Muscle layer of colon (tissue), 2 donors: ENCODE measurements around the gene CRYBG3.

Experiments used
- H3K27ac ChIP-seq: one replicate; pipeline ENCODE4 v1.7.0; 2013; ENCODE audit warnings: low read depth, mild to moderate bottlenecking, low read length, moderate library complexity
- H3K27me3 ChIP-seq, 2 donors: one replicate each; pipeline ENCODE4 v1.7.0; 2013; ENCODE audit warnings: low read length in 2 of 2, mild to moderate bottlenecking in 2 of 2; ENCODE audit not compliant: insufficient read depth in 2 of 2, control insufficient read depth in 1 of 2
- H3K36me3 ChIP-seq: one replicate; pipeline ENCODE4 v1.7.0; 2013; ENCODE audit warnings: mild to moderate bottlenecking, low read length; ENCODE audit not compliant: insufficient read depth
- H3K4me1 ChIP-seq: one replicate; pipeline ENCODE4 v1.7.0; 2013; ENCODE audit warnings: mild to moderate bottlenecking, low read length; ENCODE audit not compliant: insufficient read depth
- H3K4me3 ChIP-seq, 2 donors: one replicate each; pipeline ENCODE4 v1.7.0; 2013; ENCODE audit warnings: low read length in 2 of 2, low read depth in 1 of 2, mild to moderate bottlenecking in 1 of 2, moderate library complexity in 1 of 2
- H3K9ac ChIP-seq: one replicate; pipeline ENCODE4 v1.7.0; 2013; ENCODE audit warnings: low read length
- H3K9me3 ChIP-seq: one replicate; pipeline ENCODE4 v1.7.0; 2013; ENCODE audit warnings: mild to moderate bottlenecking, low read length
- donor health status: abdominal sarcoma.
- donor health status: Adenocarcinoma of cecum.

CRYBG3 gene

GRCh38 chr3:97839944-97840343 is 18.1 kb downstream of the CRYBG3 start:
- H3K27me3 ChIP-seq, result no peaks in the 10 kb centered on the region
- H3K9ac ChIP-seq, result no peak overlapping the region
- no peaks in the 10 kb centered on the region for H3K36me3 ChIP-seq
- peaks cover 79% of the 10 kb centered on the region for H3K4me1 ChIP-seq
- H3K9me3 ChIP-seq, result no peaks in the 10 kb centered on the region
- H3K4me3 ChIP-seq, result no peak overlapping the region
- H3K27ac ChIP-seq, result peak overlapping the region; percentile 51

GRCh38 chr3:97841304-97841703 is 19.5 kb downstream of the CRYBG3 start:
- H3K36me3 ChIP-seq, result peaks cover 5% of the 10 kb centered on the region
- peak overlapping the region; percentile 90 for H3K27ac ChIP-seq
- H3K27me3 ChIP-seq, result no peaks in the 10 kb centered on the region
- H3K9me3 ChIP-seq, result no peaks in the 10 kb centered on the region
- no peak overlapping the region for H3K9ac ChIP-seq
- H3K4me3 ChIP-seq, result peak overlapping the region in 1 of 2 donors; percentile 39
- H3K4me1 ChIP-seq, result peaks cover 71% of the 10 kb centered on the region

- H3K27ac ChIP-seq, result peak overlapping the region; percentile 90
- H3K4me1 ChIP-seq, result peaks cover 71% of the 10 kb centered on the region
- peaks cover 10% of the 10 kb centered on the region for H3K36me3 ChIP-seq
- no peaks in the 10 kb centered on the region for H3K9me3 ChIP-seq
- H3K9ac ChIP-seq, result no peak overlapping the region
- H3K27me3 ChIP-seq, result no peaks in the 10 kb centered on the region
- peak overlapping the region in 1 of 2 donors; percentile 39 for H3K4me3 ChIP-seq
Measured at GRCh38 chr3:97841956-97842355, 20.1 kb downstream of the CRYBG3 start.

- H3K27me3 ChIP-seq, result no peaks in the 10 kb centered on the region
- H3K9me3 ChIP-seq, result no peaks in the 10 kb centered on the region
- no peak overlapping the region for H3K27ac ChIP-seq
- no peak overlapping the region for H3K9ac ChIP-seq
- peaks cover 12% of the 10 kb centered on the region for H3K4me1 ChIP-seq
- no peak overlapping the region for H3K4me3 ChIP-seq
- H3K36me3 ChIP-seq, result peaks cover 14% of the 10 kb centered on the region
Measured at GRCh38 chr3:97848779-97849178, 27.0 kb downstream of the CRYBG3 start.

- peaks cover 1% of the 10 kb centered on the region for H3K4me1 ChIP-seq
- no peaks in the 10 kb centered on the region for H3K9me3 ChIP-seq
- no peaks in the 10 kb centered on the region for H3K27me3 ChIP-seq
- no peak overlapping the region for H3K27ac ChIP-seq
- no peaks in the 10 kb centered on the region for H3K36me3 ChIP-seq
- H3K4me3 ChIP-seq, result no peak overlapping the region
- H3K9ac ChIP-seq, result no peak overlapping the region
Measured at GRCh38 chr3:97857401-97857800, 35.6 kb downstream of the CRYBG3 start.

DNA sequence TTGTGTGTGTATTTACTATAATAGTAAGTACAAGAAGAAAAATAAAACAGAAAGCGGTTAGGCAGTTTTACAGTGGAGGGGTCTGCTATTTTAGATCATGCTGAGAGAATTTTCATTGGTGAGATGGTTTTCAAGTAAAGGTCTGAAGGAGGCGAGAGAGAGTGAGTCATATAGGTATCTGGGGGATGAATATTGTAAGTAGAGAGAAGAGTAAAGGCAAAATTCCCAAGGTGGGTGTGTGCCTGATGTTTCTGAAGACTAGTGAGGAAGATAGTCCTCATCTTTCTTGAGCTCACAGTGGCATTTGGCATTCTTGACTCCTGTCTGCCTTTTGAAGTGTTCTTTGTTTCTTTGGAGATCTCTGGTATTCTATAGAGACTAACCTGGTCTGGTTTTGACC is 38.6 kb downstream of the CRYBG3 start:
- Histone ChIP-seq H3K9ac (no peak overlapping the region), H3K9me3 (no peaks in the 10 kb centered on the region), H3K27me3 (no peaks in the 10 kb centered on the region), H3K36me3 (peaks cover 4% of the 10 kb centered on the region), H3K27ac (no peak overlapping the region), H3K4me3 (no peak overlapping the region), H3K4me1 (peaks cover 17% of the 10 kb centered on the region)

- H3K4me1 ChIP-seq, result peaks cover 17% of the 10 kb centered on the region
- H3K36me3 ChIP-seq, result peaks cover 4% of the 10 kb centered on the region
- no peaks in the 10 kb centered on the region for H3K27me3 ChIP-seq
- H3K4me3 ChIP-seq, result no peak overlapping the region
- H3K9ac ChIP-seq, result no peak overlapping the region
- no peaks in the 10 kb centered on the region for H3K9me3 ChIP-seq
- no peak overlapping the region for H3K27ac ChIP-seq
Measured at GRCh38 chr3:97862582-97862981, 40.8 kb downstream of the CRYBG3 start.

- Histone ChIP-seq H3K4me1 (peaks cover 17% of the 10 kb centered on the region), H3K36me3 (peaks cover 4% of the 10 kb centered on the region), H3K27ac (no peak overlapping the region), H3K9me3 (no peaks in the 10 kb centered on the region), H3K4me3 (no peak overlapping the region), H3K27me3 (no peaks in the 10 kb centered on the region), H3K9ac (no peak overlapping the region)
Measured at GRCh38 chr3:97863031-97863430, 41.2 kb downstream of the CRYBG3 start.

DNA sequence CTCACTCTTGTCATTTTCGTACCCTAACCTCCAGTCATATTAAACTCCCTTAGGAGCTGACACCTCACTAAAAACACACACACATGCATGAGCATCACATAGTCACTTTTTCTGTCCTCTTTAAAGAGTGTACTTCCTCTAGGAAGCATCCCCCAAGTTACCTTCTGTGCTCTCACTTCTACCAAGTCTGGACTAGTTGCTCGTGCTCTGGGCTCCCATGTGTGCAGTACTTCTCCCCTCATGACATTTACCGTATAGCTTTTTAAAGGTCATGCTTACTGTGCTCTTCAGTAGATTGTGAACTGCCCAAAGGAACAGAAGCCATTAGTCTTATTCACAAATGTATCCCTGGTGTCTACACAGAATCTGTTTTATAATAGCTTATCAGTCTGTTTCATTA is 42.0 kb downstream of the CRYBG3 start:
- H3K4me1 ChIP-seq, result peaks cover 17% of the 10 kb centered on the region
- no peaks in the 10 kb centered on the region for H3K27me3 ChIP-seq
- H3K9ac ChIP-seq, result no peak overlapping the region
- no peak overlapping the region for H3K4me3 ChIP-seq
- H3K36me3 ChIP-seq, result peaks cover 4% of the 10 kb centered on the region
- H3K27ac ChIP-seq, result no peak overlapping the region
- no peaks in the 10 kb centered on the region for H3K9me3 ChIP-seq

DNA sequence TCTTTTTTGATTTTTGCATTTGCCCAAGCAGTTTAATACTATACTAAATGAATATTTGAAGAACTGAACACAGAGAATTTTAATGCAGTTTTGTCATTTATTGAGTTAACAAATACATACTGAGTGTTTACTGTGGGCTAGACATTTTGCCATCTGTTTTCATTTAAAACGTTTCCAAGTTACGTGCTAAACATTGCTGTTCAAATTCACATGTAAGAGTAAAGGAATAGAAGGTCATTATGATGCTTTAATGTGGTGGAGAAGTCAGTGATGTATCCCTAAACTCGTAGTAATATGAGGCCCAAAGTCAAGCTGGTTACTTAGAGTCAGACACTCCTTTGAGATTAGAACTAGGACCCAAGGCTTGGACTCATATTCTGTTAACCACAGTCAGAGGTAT is 49.4 kb downstream of the CRYBG3 start:
- no peaks in the 10 kb centered on the region for H3K9me3 ChIP-seq
- no peak overlapping the region for H3K9ac ChIP-seq
- peaks cover 4% of the 10 kb centered on the region for H3K4me1 ChIP-seq
- no peak overlapping the region for H3K27ac ChIP-seq
- peaks cover 20% of the 10 kb centered on the region for H3K36me3 ChIP-seq
- H3K4me3 ChIP-seq, result no peak overlapping the region
- H3K27me3 ChIP-seq, result no peaks in the 10 kb centered on the region

- Histone ChIP-seq H3K4me1 (peaks cover 4% of the 10 kb centered on the region), H3K36me3 (peaks cover 20% of the 10 kb centered on the region), H3K9me3 (no peaks in the 10 kb centered on the region), H3K27ac (no peak overlapping the region), H3K9ac (no peak overlapping the region), H3K4me3 (no peak overlapping the region), H3K27me3 (no peaks in the 10 kb centered on the region)
Measured at GRCh38 chr3:97871801-97872524, 50.2 kb downstream of the CRYBG3 start.

DNA sequence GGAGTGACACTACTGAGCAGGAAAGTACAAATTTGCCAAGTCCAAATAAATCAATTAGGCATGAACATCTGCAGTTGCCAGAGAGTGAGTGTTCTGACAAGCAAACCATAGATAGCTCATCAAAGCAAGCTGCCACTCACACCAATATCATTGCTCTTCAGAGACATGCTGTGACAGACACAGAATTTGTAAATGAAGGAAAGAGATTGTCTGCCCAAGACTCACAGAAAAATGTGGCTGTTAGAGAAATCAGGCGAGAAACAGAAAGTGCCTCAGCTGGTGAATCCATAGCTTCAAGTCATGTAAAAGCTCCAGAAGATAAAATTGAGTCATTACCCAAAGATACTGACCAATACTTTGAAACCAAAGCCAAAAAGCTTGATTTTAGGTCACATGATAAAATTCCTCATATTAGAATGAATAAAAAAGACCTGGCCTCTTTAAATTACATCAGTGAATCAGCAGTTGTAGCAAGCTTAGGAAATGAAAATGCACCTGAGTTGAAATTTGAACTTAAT is 50.8 kb downstream of the CRYBG3 start:
- H3K9ac ChIP-seq, result no peak overlapping the region
- peaks cover 20% of the 10 kb centered on the region for H3K36me3 ChIP-seq
- H3K27me3 ChIP-seq, result no peaks in the 10 kb centered on the region
- no peak overlapping the region for H3K4me3 ChIP-seq
- H3K4me1 ChIP-seq, result peaks cover 4% of the 10 kb centered on the region
- H3K9me3 ChIP-seq, result no peaks in the 10 kb centered on the region
- H3K27ac ChIP-seq, result no peak overlapping the region
